Spinal cord (tissue), 10 donors: ENCODE data around the gene PKNOX2. TPM values are rescaled to one million over a fixed set of nuclear protein-coding genes. Genes with fewer than 3 reads are reported as not detected.

Source experiments
- DNase-seq, 6 donors: peaks; one replicate each; pipeline versions ENCODE4 v3.0.0 to v3.0.0-alpha.2; 2013 to 2015; ENCODE audit warnings: low spot score in 6 of 6, low read depth in 4 of 6
- H3K27ac ChIP-seq: one replicate; pipeline ENCODE4 v1.5.1; 2013; ENCODE audit warnings: low read depth, low read length, control low read depth
- H3K27me3 ChIP-seq: one replicate; pipeline ENCODE4 v1.6.1; 2013; ENCODE audit warnings: low read length; ENCODE audit not compliant: control insufficient read depth, insufficient read depth
- H3K36me3 ChIP-seq: one replicate; pipeline ENCODE4 v1.6.1; 2013; ENCODE audit warnings: low read length; ENCODE audit not compliant: control insufficient read depth, insufficient read depth
- H3K4me1 ChIP-seq: one replicate; pipeline ENCODE4 v1.6.1; 2013; ENCODE audit warnings: low read length; ENCODE audit not compliant: control insufficient read depth, insufficient read depth
- H3K4me3 ChIP-seq: one replicate; pipeline ENCODE4 v1.5.1; 2013; ENCODE audit warnings: low read depth, low read length, control low read depth
- H3K9me3 ChIP-seq: one replicate; pipeline ENCODE4 v1.6.1; 2013; ENCODE audit warnings: low read length; ENCODE audit not compliant: control insufficient read depth, insufficient read depth
- WGBS: methylation state at CpG from one replicate; pipeline ENCODE4 v1.1.5; 2013; ENCODE audit warnings: missing lambda C conversion rate; ENCODE audit not compliant: insufficient coverage; 5-methylcytosine and 5-hydroxymethylcytosine counted together
- polyA plus RNA-seq, 2 donors: library from polyadenylated mRNA; unstranded; fragments of 120-200 nt; gene quantifications; one replicate each; pipeline ENCODE4 v1.2.1, GENCODE V29; 2013; ENCODE audit not compliant: insufficient read length in 2 of 2
- total RNA-seq, 2 donors: library from RNA; depleted of rRNA in 1 of 2; stranded (reverse); fragments of 120-200 nt in 1 of 2; fragments of >200 nt in 1 of 2; gene quantifications; one replicate each; pipeline versions ENCODE4 v1.2.3 to v1.2.4, GENCODE V29; 2013 to 2014
- donor health status: healthy.

PKNOX2 gene
- total and polyA plus RNA-seq, 4 donors = 10.6 to 41.2 (median 26.6) TPM

DNA sequence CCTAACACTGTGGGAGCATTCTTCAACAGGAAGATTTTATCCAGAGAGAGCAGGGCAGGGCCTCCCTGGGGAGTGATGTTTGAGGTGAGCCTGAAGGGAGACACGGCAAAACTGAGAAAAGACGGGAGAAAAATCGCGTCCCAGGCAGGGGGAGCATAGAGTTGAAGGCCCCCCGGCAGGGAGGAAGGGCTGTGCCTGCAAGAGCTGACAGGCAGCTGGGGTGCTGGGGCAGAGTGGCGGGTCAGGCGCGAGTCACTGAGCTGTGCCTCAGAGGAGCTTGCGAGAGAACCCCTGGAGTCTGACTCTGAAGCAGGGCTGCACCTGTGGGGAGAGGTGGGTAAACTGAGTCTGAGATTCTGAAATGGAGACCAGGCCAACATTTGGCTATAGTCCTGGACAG, 14.8 kb downstream of the PKNOX2 start:
- WGBS = 61% methylated on average over 7 of the region's 9 CpGs
- H3K36me3 ChIP-seq = no peaks in the 10 kb centered on the region
- peak overlapping the region; percentile 65 for H3K27ac ChIP-seq

DNA sequence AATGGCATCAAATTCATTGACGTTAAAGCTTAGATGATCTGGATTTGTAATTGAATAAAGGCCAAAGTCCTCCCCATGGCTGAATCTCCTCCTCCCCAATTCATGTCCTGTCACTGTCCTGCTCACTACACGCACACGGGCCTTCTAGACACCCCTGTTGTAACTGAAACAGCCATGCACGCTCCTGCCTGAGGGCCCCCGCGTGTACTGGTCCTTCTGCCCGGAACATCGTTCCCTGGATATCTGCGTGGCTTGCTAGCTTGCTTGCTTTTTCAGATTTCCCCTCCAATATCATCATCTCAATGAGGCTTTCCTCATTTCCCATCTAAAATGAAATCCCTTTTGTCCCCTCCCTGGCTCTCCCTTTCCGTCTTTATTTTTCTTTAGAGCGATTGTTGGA, 15.3 kb downstream of the PKNOX2 start:
- Histone ChIP-seq H3K36me3 (peaks cover 1% of the 10 kb centered on the region), H3K27me3 (no peaks in the 10 kb centered on the region), H3K9me3 (no peaks in the 10 kb centered on the region), H3K27ac (peak overlapping the region; percentile 65), H3K4me1 (peaks cover 50% of the 10 kb centered on the region), H3K4me3 (no peak overlapping the region)
- DNase-seq = no peak
- 33% methylated on average over 8 of the region's 11 CpGs for WGBS

More for the DNA sequence above, 14.8 kb downstream of the PKNOX2 start:
- Histone ChIP-seq H3K27me3 (no peaks in the 10 kb centered on the region), H3K9me3 (no peaks in the 10 kb centered on the region), H3K4me1 (peaks cover 55% of the 10 kb centered on the region), H3K4me3 (no peak overlapping the region)
- no peak for DNase-seq

DNA sequence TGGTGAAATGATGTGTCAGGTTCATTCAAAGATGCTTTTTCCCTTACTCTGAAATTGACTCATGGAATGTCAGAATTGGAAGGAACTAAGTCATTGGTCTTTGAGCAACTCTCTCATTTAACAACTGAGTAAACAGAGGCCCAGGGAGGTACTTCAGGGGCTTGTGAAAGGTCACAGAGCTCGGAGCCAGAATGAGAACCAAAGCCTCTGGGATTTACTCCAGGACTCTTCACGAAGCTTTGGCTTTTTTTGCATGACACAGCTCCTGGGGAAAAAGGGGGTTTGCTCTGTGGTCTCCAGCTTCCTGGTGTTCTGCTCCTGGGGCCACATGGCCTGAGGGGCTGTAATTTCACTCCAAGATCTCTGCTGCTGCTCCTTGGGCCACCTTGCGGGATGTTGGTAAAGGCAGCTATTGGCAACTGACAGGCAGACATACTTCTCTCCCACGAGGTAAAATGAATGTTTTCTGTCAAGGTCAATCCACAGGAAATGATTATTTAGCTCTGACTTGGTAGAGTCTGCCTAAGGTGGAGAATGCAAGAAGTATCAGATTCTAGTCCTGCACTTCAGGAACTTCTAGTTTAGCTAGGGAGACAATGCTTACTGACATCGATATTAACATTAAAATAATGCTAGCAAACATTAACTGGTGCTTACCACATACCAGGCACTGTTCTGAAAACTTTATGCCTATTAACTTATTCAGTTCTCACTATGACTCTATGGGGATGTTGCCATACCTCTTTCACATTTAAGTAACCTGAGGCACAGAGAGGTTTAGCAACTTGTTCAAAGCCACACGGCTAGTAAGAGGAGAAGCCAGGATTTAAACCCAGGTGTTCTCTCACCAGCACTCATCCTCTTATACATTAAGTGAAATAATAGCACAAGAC, 16.1 kb downstream of the PKNOX2 start:
- WGBS = 34% methylated on average over 4 of the region's 6 CpGs
- no peaks in the 10 kb centered on the region for H3K9me3 ChIP-seq
- peak in 2 of 6 donors; percentile 34 to 78 for DNase-seq
- peak overlapping the region; percentile 65 for H3K27ac ChIP-seq
- no peaks in the 10 kb centered on the region for H3K27me3 ChIP-seq
- peaks cover 3% of the 10 kb centered on the region for H3K36me3 ChIP-seq
- no peak overlapping the region for H3K4me3 ChIP-seq
- H3K4me1 ChIP-seq = peaks cover 45% of the 10 kb centered on the region

DNA sequence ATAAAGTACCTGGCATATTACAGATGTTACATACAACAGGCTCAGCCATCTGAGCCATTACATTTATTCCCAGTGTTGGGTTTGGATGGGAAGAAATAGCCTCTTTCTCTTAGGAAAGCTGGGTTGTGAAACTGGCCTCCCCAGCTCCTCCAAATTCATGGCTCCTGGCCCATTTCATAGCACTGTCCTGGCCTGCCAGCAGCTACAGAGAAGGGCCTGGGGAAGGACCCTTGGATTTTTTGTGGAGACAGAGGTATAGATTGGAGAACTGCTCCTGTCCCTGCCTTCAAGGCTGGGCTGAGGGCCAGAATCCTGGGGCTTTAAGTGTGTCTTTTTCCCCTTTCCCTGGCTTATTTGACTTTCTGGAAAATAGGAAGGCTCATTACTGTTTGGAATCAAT, 18.0 kb downstream of the PKNOX2 start:
- no peaks in the 10 kb centered on the region for H3K27me3 ChIP-seq
- H3K9me3 ChIP-seq = peaks cover 7% of the 10 kb centered on the region
- H3K36me3 ChIP-seq = peaks cover 3% of the 10 kb centered on the region
- peak overlapping the region; percentile 4 for H3K27ac ChIP-seq
- peak in 2 of 6 donors; percentile 48 to 55 for DNase-seq
- H3K4me3 ChIP-seq = no peak overlapping the region
- peaks cover 27% of the 10 kb centered on the region for H3K4me1 ChIP-seq

DNA sequence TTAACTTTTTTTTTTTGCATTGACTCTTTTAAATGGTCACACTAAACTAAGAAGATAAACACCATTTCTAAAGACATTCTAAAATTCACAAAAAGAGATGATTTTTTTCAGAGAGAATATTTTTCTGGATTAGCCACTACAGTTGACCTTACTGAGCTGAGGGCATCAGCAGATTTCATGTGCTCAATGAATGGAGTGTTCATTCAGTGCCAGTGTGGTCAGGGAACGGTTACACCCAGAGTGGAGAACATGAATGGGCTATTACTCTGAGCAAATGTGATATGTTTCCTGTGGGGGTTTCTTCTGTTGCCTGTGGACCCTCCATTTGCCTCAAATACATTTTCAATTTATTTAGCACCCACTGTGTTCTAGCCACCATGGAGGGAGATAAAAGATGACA, 19.1 kb downstream of the PKNOX2 start:
- no CpG with 5 or more reads among the region's 1 CpG for WGBS
- peaks cover 7% of the 10 kb centered on the region for H3K9me3 ChIP-seq

DNA sequence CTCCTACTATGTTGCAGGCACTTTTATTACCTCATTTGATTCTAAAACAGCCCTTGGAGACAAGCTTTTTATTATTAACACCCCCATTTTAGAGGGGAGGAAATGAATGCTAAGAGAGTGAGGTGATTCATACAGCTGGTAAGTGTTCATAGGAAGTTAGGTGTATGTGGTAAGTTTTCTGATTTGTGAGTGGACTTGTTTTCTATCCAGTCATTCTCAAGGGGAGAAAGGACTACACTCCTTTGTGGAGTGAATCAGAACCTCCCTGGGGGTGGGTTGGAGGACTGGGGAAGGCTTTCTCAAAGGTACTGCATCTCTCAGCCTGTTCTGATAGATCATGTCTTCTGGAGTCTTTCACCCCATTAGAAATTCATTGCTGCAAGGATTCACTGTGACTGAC, 23.5 kb downstream of the PKNOX2 start:
- no peak for DNase-seq

More for the DNA sequence above, 19.1 kb downstream of the PKNOX2 start:
- H3K27me3 ChIP-seq = no peaks in the 10 kb centered on the region
- no peak overlapping the region for H3K27ac ChIP-seq
- H3K36me3 ChIP-seq = peaks cover 3% of the 10 kb centered on the region
- DNase-seq = no peak
- no peak overlapping the region for H3K4me3 ChIP-seq
- H3K4me1 ChIP-seq = peaks cover 26% of the 10 kb centered on the region

DNA sequence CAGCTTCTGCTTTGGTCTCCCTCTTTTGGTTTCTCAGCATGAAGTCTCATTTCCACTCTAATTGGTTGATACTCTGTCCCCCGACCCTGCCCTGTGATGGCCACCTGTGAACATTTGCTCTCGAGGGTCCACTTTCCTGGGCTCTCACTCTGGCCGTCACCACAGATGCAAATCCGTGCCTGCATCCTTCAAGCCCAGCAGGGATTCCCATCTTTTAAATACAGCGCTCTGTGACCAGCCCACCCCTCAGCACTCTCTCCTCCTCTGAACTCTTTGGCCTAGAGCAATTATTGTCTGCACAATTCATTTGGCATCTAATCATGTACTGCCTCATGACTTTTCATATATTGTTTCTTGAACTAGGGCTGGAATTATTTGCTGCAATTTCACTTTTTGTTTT, 26.0 kb downstream of the PKNOX2 start:
- H3K9me3 ChIP-seq = peaks cover 7% of the 10 kb centered on the region
- 56% methylated on average over 5 of the region's 5 CpGs for WGBS
- DNase-seq = no peak

More for the DNA sequence above, 23.5 kb downstream of the PKNOX2 start:
- Histone ChIP-seq H3K27ac (no peak overlapping the region), H3K4me3 (no peak overlapping the region), H3K4me1 (peaks cover 27% of the 10 kb centered on the region), H3K36me3 (peaks cover 3% of the 10 kb centered on the region), H3K9me3 (peaks cover 7% of the 10 kb centered on the region), H3K27me3 (peaks cover 2% of the 10 kb centered on the region)

DNA sequence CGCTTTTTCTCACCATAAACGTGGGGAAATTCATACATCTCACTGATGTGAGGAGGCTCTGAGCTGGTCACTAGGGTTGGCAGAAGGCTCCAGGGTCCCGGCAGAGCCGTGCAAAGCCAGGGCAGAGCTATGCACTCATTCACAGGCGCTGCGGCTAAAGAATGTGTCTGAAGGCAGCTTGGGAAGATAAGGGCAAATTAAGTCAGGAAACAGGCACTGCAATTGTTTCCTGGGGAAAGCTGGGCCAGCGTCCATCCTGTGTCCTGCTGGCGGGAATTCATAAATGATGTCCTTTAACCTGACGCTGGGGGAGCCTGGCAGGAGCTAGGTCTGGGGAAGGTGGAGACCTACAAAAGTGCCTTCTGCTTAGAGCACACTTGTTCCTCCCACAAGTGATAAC, 27.6 kb downstream of the PKNOX2 start:
- H3K4me1 ChIP-seq = peaks cover 45% of the 10 kb centered on the region
- 22% methylated on average over 8 of the region's 9 CpGs for WGBS
- DNase-seq = peak in 1 of 6 donors; percentile 39
- H3K27me3 ChIP-seq = peaks cover 2% of the 10 kb centered on the region
- no peak overlapping the region for H3K4me3 ChIP-seq
- no peak overlapping the region for H3K27ac ChIP-seq
- H3K9me3 ChIP-seq = peaks cover 3% of the 10 kb centered on the region
- peaks cover under 1% of the 10 kb centered on the region for H3K36me3 ChIP-seq

More for the DNA sequence above, 26.0 kb downstream of the PKNOX2 start:
- H3K4me3 ChIP-seq = no peak overlapping the region
- H3K4me1 ChIP-seq = peaks cover 41% of the 10 kb centered on the region
- H3K27me3 ChIP-seq = peaks cover 2% of the 10 kb centered on the region
- no peaks in the 10 kb centered on the region for H3K36me3 ChIP-seq
- H3K27ac ChIP-seq = no peak overlapping the region

DNA sequence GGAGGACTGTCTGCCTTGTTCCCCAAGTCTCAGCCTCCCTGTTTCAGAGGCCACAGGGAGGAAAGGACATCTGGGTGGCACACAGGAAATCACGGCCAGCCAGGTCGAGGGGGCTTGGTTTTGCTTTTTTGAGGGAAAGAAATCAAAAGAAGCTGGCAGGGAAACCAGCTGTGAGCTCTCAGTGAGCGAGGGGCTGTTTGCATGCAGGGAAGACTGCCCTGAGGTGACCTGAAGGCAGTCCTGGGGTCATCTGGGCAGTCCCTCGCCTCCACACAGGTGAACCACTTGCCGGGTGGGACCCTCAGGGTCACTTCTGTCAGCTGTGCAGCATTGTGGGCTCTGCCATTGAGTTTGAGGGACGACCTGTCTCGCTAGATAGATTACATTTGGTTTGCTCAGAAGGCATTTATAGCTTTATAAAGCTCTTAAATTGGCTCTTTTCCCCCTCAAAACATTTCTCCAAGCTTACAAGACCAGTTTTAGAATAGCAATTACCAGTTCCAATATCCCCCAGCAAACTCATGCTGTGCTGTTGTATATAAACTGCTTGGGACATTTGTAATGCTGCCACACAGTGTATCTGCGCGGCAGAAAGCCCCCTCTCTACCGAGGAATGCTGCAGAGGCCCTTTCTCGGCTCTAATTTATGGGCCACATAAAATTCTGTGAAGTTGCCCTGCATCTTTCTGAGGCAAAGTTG, 28.3 kb downstream of the PKNOX2 start:
- no peak overlapping the region for H3K4me3 ChIP-seq
- H3K36me3 ChIP-seq = peaks cover 2% of the 10 kb centered on the region
- H3K9me3 ChIP-seq = no peaks in the 10 kb centered on the region
- H3K27me3 ChIP-seq = peaks cover 2% of the 10 kb centered on the region
- 27% methylated on average over 9 of the region's 11 CpGs for WGBS
- H3K27ac ChIP-seq = no peak overlapping the region
- peak in 2 of 6 donors; percentile 76 to 88 for DNase-seq
- H3K4me1 ChIP-seq = peaks cover 45% of the 10 kb centered on the region
